BLaER1 treated with 17β-estradiol and CSF1 and Interleukin-3, amounts not matched to agents 10 nM and 100 nM (cell line): ENCODE results near the gene TMC1.

Experiments
- H3K27ac ChIP-seq, 11 experiments: shearing (Covaris generic); formaldehyde crosslinking; 2 replicates each; pipeline ENCODE4 v1.8.1; 2022
- H3K27me3 ChIP-seq, 11 experiments: shearing (Covaris generic); formaldehyde crosslinking; 2 replicates each; pipeline ENCODE4 v1.8.1; 2022
- H3K36me3 ChIP-seq, 11 experiments: shearing (Covaris generic); formaldehyde crosslinking; 2 replicates each; pipeline ENCODE4 v1.8.1; 2022
- H3K4me1 ChIP-seq, 10 experiments: shearing (Covaris generic); formaldehyde crosslinking; 2 replicates each; pipeline ENCODE4 v1.8.1; 2022
- H3K4me2 ChIP-seq, 11 experiments: shearing (Covaris generic); formaldehyde crosslinking; 2 replicates each; pipeline ENCODE4 v1.8.1; 2022
- H3K4me3 ChIP-seq, 10 experiments: shearing (Covaris generic); formaldehyde crosslinking; 2 replicates each; pipeline ENCODE4 v1.8.1; 2022
- H3K9ac ChIP-seq, 11 experiments: shearing (Covaris generic); formaldehyde crosslinking; 2 replicates each; pipeline ENCODE4 v1.8.1; 2022
- H3K9me3 ChIP-seq, 11 experiments: shearing (Covaris generic); formaldehyde crosslinking; replicated peaks in 1 of 11; 2 replicates each; pipeline ENCODE4 v1.8.1; 2022
- H4K20me1 ChIP-seq, 11 experiments: shearing (Covaris generic); formaldehyde crosslinking; 2 replicates each; pipeline ENCODE4 v1.8.1; 2022
- Cebpa-rat ChIP-seq, 11 experiments: shearing (Covaris generic); IDR thresholded peaks; 2 replicates each; pipeline ENCODE4 v1.8.1; 2022

Gene TMC1

DNA sequence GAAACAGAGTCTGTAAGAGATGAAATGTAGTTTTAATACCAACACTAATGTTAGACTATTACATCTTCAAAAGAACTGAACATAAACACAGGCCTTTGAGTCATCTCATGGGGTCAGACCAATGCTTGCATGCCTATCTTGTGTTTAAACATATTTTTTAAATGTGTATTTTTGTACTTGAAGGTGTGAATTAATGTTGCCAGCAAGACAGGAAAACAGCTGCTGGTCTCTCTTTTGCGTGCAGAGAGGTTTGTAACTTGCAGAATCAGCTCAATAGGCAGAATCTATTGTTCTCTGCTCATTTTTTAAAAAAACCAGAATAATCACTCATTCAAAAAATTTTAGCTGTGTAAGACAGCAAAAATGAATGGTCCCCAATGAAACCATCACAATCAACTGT lies 251.3 kb downstream of the TMC1 start:
- Histone ChIP-seq H4K20me1 (no peaks in the 10 kb centered on the region), H3K9ac (no peak overlapping the region), H3K36me3 (no peaks in the 10 kb centered on the region), H3K4me1 (peaks cover 0 to 19% (median 8%) of the 10 kb centered on the region in 10 experiments; a peak in 12 of 20 replicates), H3K27ac (no peak overlapping the region), H3K4me3 (no peak overlapping the region), H3K27me3 (no peaks in the 10 kb centered on the region), H3K9me3 (no peaks in the 10 kb centered on the region), H3K4me2 (no peak overlapping the region)
- no peak for TF ChIP-seq Cebpa-rat (IDR thresholded peaks at IDR 0.05)

DNA sequence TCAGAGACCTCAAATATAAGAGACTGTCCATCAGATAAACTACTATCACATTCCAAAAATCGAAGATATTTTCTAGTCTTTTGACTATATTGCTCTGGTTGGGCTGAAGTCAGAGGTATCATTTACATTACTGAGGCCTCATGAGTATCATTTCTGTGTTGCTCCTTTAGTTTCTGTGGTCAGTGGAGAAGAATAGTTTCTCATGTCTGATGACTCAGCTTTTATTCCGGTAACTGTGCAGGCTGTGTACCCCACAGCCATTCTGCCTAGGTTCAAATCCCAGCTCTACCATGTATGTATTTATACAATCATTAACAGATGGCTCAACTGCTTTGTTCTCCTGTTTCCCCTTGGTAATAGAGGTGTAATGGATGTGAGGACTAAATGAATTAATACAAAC lies 252.2 kb downstream of the TMC1 start:
- Histone ChIP-seq H4K20me1 (no peaks in the 10 kb centered on the region), H3K9ac (no peak overlapping the region), H3K27me3 (no peaks in the 10 kb centered on the region), H3K36me3 (no peaks in the 10 kb centered on the region), H3K9me3 (no peaks in the 10 kb centered on the region), H3K4me3 (no peak overlapping the region), H3K4me2 (no peak overlapping the region), H3K27ac (no peak overlapping the region), H3K4me1 (peaks cover 0 to 19% (median 8%) of the 10 kb centered on the region in 10 experiments; a peak in 12 of 20 replicates)
- TF ChIP-seq Cebpa-rat (IDR thresholded peaks at IDR 0.05) = no peak

DNA sequence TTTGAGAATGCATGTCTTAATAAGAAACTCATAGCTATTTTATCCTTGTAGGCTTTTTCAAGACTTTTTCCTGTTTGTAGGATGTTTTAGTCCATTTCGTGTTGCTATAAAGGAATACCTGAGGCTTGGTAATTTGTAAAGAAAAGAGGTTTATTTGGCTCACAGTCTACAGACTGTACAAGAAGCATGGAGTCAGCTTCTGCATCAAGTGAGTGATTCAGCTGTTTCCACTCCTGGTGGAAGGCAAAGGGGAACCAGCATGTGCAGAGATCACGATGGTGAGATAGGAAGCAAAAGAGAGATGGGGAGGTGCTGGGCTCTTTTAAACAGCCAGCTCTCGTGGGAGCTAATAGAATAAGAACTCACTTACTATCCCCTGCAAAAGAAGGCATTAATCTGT lies 254.2 kb downstream of the TMC1 start:
- Histone ChIP-seq H3K9me3 (no peaks in the 10 kb centered on the region), H3K27ac (no peak overlapping the region), H3K4me1 (peaks cover 0 to 3% (median 0%) of the 10 kb centered on the region in 10 experiments; a peak in 2 of 20 replicates), H3K4me2 (no peak overlapping the region), H3K9ac (no peak overlapping the region), H3K4me3 (no peak overlapping the region), H3K36me3 (no peaks in the 10 kb centered on the region), H4K20me1 (no peaks in the 10 kb centered on the region), H3K27me3 (no peaks in the 10 kb centered on the region)
- no peak for TF ChIP-seq Cebpa-rat (IDR thresholded peaks at IDR 0.05)

DNA sequence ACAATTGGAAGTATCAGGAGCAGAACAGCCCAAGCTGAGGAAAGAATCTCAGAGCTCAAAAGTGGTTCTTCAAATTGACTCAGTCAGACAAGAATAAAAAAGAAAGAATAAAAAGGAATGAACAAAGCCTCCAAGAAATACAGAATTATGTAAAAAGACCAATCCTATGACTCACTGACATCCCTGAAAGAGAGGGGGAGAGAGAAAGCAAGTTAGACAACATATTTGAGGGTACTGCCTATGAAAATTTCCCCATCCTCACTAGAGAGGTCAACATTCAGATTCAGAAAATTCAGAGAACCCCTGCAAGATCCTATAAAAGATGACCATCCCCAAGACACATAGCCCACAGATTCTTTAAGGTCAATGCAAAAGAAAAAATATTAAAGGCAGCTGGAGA lies 258.2 kb downstream of the TMC1 start:
- peaks cover 0 to 8% (median 0%) of the 10 kb centered on the region in 11 experiments; a peak in 6 of 22 replicates for H3K9me3 ChIP-seq
- H3K4me1 ChIP-seq = no peaks in the 10 kb centered on the region
- H3K9ac ChIP-seq = no peak overlapping the region
- H3K4me3 ChIP-seq = no peak overlapping the region
- H3K27ac ChIP-seq = no peak overlapping the region
- H3K4me2 ChIP-seq = no peak overlapping the region
- no peak for TF ChIP-seq Cebpa-rat (IDR thresholded peaks at IDR 0.05)
- no peaks in the 10 kb centered on the region for H3K36me3 ChIP-seq
- no peaks in the 10 kb centered on the region for H3K27me3 ChIP-seq
- H4K20me1 ChIP-seq = no peaks in the 10 kb centered on the region

DNA sequence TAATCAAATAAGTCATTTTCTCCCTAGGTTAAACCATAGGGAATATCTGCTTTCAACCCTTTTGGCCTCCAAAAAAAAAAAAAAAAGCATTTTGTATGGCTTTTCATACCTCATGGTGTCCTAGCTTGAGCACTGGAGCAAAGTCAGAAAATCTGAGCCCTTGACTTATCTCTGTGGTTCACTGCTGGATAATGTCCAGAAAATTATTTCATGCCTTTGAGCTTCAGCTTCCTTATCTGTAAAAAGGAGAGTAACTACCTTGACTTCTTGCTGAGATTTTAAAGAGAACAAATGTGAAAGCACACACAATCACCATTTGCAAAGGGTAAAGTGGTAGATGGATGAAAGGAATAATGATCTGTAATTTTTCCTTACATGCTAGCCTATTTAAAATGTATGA lies 265.5 kb downstream of the TMC1 start:
- Histone ChIP-seq H3K9me3 (peaks cover 0 to 8% (median 0%) of the 10 kb centered on the region in 11 experiments; a peak in 6 of 22 replicates), H3K27ac (no peak overlapping the region), H3K27me3 (no peaks in the 10 kb centered on the region), H4K20me1 (no peaks in the 10 kb centered on the region), H3K9ac (no peak overlapping the region), H3K4me1 (no peaks in the 10 kb centered on the region; a peak in 2 of 20 replicates), H3K4me3 (no peak overlapping the region), H3K4me2 (no peak overlapping the region), H3K36me3 (no peaks in the 10 kb centered on the region)
- TF ChIP-seq Cebpa-rat (IDR thresholded peaks at IDR 0.05) = no peak

DNA sequence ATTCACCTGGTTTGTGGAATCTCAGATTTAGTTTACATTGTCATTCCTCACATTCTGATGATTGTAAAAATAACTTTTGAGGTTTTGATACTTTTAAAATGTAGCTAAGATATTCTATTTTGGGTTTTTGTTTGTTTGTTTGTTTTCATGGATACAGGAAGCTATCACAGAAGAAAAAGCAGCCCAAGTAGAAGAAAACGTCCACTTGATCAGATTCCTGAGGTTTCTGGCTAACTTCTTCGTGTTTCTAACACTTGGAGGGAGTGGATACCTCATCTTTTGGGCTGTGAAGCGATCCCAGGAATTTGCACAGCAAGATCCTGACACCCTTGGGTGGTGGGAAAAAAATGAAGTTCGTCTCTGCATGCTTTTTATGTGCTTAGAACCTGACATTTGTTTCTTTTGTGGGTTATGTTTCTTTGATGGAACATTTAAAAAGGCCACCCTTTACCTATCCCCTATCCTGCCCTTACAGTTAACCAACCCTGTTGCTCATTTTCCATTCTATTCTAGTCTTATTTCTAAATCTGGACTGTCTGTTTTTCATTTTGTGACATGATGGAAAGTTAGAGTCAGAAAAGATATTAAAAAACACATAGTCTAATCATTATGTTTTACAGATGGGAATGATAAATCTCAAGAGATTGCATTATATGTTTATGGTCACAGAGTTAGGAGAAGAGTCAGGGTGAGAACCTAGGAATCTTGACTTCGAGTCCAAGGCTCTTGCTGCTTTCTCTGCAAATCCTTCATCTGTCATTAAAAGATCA lies 267.7 kb downstream of the TMC1 start:
- Histone ChIP-seq H3K9me3 (peaks cover 0 to 15% (median 9%) of the 10 kb centered on the region in 11 experiments; a peak in 10 of 22 replicates), H3K36me3 (no peaks in the 10 kb centered on the region)
- TF ChIP-seq Cebpa-rat (IDR thresholded peaks at IDR 0.05) = no peak

DNA sequence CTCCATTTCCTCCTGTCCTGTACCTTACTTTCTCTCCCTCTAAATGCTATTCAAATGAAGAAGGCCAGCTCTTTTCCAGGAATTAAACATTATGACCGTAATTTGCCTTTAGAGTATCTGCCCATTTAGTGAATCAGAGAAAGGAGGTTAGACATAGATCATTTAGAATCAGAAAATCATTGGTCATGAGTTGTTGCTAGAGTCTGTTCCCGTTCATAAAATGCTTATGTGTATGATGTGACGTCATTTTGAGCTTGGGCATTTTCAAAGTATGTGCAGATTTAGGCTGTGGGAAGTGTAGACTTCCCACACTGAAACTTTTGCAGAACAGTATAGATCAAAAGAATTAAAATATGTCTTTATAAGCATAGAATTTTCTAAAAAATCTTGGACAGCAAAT lies 268.5 kb downstream of the TMC1 start:
- Histone ChIP-seq H3K27me3 (no peaks in the 10 kb centered on the region), H3K36me3 (no peaks in the 10 kb centered on the region), H3K9me3 (peaks cover 0 to 21% (median 16%) of the 10 kb centered on the region in 11 experiments; a peak in 17 of 22 replicates), H3K4me2 (no peak overlapping the region), H3K4me3 (no peak overlapping the region), H3K4me1 (no peaks in the 10 kb centered on the region; a peak in 2 of 20 replicates), H3K27ac (no peak overlapping the region), H4K20me1 (no peaks in the 10 kb centered on the region), H3K9ac (no peak overlapping the region)
- no peak for TF ChIP-seq Cebpa-rat (IDR thresholded peaks at IDR 0.05)

More for the DNA sequence above, 267.7 kb downstream of the TMC1 start:
- Histone ChIP-seq H3K9ac (no peak overlapping the region), H3K27me3 (no peaks in the 10 kb centered on the region), H3K4me1 (no peaks in the 10 kb centered on the region; a peak in 2 of 20 replicates), H3K4me2 (no peak overlapping the region), H4K20me1 (no peaks in the 10 kb centered on the region), H3K4me3 (no peak overlapping the region), H3K27ac (no peak overlapping the region)

DNA sequence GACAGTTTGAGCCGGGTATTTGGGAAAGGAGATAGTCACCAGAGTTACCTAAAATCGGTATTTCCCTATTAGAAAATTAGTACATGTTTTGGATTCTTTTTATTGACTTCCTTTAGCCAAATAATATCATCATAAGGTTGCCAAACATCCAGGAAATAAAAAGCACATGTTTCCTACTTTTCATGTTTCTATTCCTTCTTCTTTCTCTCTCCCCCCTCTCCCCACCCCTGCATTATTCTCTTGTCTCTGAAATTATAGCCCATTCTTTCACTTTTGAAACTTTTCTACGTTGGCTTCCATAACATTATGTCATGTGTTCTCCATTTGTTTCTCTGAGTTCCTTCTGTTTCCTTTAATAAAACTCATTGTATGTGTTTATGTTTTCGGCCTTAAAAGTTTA lies 269.6 kb downstream of the TMC1 start:
- H3K9ac ChIP-seq = no peak overlapping the region
- H3K9me3 ChIP-seq = peaks cover 11 to 31% (median 27%) of the 10 kb centered on the region in 11 experiments; a peak in 20 of 22 replicates
- no peak overlapping the region for H3K27ac ChIP-seq
- H3K4me1 ChIP-seq = no peaks in the 10 kb centered on the region; a peak in 2 of 20 replicates
- TF ChIP-seq Cebpa-rat (IDR thresholded peaks at IDR 0.05) = no peak
- H3K4me3 ChIP-seq = no peak overlapping the region
- H3K27me3 ChIP-seq = no peaks in the 10 kb centered on the region
- H4K20me1 ChIP-seq = no peaks in the 10 kb centered on the region
- no peaks in the 10 kb centered on the region for H3K36me3 ChIP-seq
- H3K4me2 ChIP-seq = no peak overlapping the region

DNA sequence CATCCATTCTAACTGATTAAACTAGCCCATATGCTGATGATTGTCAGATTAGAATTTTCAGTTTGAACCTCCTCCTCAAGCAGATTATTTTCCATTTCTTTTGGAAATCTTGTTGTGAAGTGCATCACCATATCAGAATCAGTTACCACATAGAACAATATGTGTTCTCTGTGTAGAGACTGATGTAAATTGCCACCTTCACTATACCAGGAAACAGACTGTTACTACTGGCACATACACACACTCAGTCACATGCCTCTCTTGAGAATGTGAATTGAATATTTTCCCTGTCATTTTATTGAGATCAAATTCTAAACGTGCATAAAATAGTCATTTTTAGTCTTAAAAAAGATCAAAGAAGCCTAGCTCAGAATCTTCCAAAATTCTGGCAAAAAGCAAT lies 270.0 kb downstream of the TMC1 start:
- Histone ChIP-seq H4K20me1 (no peaks in the 10 kb centered on the region), H3K4me3 (no peak overlapping the region), H3K9ac (no peak overlapping the region), H3K36me3 (no peaks in the 10 kb centered on the region), H3K27me3 (no peaks in the 10 kb centered on the region), H3K4me1 (no peaks in the 10 kb centered on the region; a peak in 2 of 20 replicates), H3K27ac (no peak overlapping the region), H3K4me2 (no peak overlapping the region), H3K9me3 (peaks cover 15 to 36% (median 31%) of the 10 kb centered on the region in 11 experiments; a peak in 20 of 22 replicates)
- no peak for TF ChIP-seq Cebpa-rat (IDR thresholded peaks at IDR 0.05)

DNA sequence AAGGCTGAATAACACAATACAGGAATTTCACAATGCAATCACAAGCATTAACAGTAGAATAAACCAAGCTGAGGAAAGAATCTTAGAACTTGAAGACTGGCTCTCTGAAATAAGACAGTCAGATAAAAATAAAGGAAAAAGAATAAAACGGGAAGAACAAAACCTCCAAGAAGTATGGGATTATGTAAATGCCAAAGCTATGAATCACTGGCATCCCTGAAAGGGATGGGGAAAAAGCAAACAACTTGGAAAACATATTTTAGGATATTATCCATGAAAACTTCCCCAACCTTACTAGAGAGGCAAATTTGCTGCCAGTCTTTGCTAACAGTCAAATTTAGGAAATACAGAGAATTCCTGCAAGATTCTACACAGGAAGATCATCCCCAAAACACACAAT lies 273.5 kb downstream of the TMC1 start:
- Histone ChIP-seq H4K20me1 (no peaks in the 10 kb centered on the region), H3K27me3 (no peaks in the 10 kb centered on the region), H3K27ac (no peak overlapping the region), H3K9me3 (peaks cover 27 to 54% (median 48%) of the 10 kb centered on the region in 11 experiments; a peak in 21 of 22 replicates), H3K4me1 (no peaks in the 10 kb centered on the region), H3K9ac (no peak overlapping the region), H3K4me3 (no peak overlapping the region), H3K36me3 (no peaks in the 10 kb centered on the region), H3K4me2 (no peak overlapping the region)
- TF ChIP-seq Cebpa-rat (IDR thresholded peaks at IDR 0.05) = no peak
